Transverse colon (tissue), 4 donors: ENCODE data around the gene NIT1. TPM values are rescaled to one million over a fixed set of nuclear protein-coding genes. Genes with fewer than 3 reads are reported as not detected.

Experiments used
- DNase-seq: peaks from one replicate; pipeline ENCODE4 v3.0.0-alpha.2; 2019
- H3K27ac ChIP-seq, 4 donors: fragments of 200-600 bp; sonication (generic); 2 replicates each; pipeline ENCODE4 v1.5.1; 2016 to 2018; ENCODE audit warnings: inconsistent platforms in 4 of 4
- H3K27me3 ChIP-seq: fragments of 200-600 bp; sonication (generic); 2 replicates; pipeline ENCODE4 v1.5.1; 2017; ENCODE audit warnings: inconsistent platforms
- H3K36me3 ChIP-seq, 4 donors: fragments of 200-600 bp; sonication (generic); 2 replicates each; pipeline ENCODE4 v1.5.1; 2017 to 2019; ENCODE audit warnings: inconsistent platforms in 4 of 4
- H3K4me1 ChIP-seq, 4 donors: fragments of 200-600 bp; sonication (generic); 2 replicates each; pipeline ENCODE4 v1.5.1; 2017 to 2020; ENCODE audit warnings: inconsistent platforms in 4 of 4
- H3K4me3 ChIP-seq, 4 donors: fragments of 200-600 bp; sonication (generic); 1 replicate in 1 of 4; 2 replicates in 3 of 4; pipeline versions ENCODE4 v1.5.1 to v1.6.1; 2017 to 2019; ENCODE audit warnings: inconsistent platforms in 4 of 4
- H3K9me3 ChIP-seq, 2 donors: fragments of 200-600 bp; sonication (generic); 2 replicates each; pipeline ENCODE4 v1.5.1; 2017 to 2019; ENCODE audit warnings: inconsistent platforms in 2 of 2
- CTCF ChIP-seq, 5 experiments: fragments of 200-600 bp in 3 of 5; fragments of 450-650 bp in 2 of 5; sonication (generic) in 3 of 5; IDR thresholded peaks; 1 replicate in 2 of 5; 2 replicates in 3 of 5; pipeline ENCODE4 v1.5.1; 2016 to 2017; ENCODE audit warnings: antibody characterized with exemption in 5 of 5, inconsistent platforms in 3 of 5, mild to moderate bottlenecking in 2 of 5, moderate library complexity in 1 of 5
- EP300 ChIP-seq: sonication (generic); formaldehyde crosslinking; IDR thresholded peaks from one replicate; pipeline ENCODE4 v1.6.1; 2017; ENCODE audit warnings: antibody characterized with exemption, low read depth
- POLR2A ChIP-seq: fragments of 450-650 bp; IDR thresholded peaks from one replicate; pipeline ENCODE4 v1.6.1; 2016; ENCODE audit warnings: antibody characterized with exemption, mild to moderate bottlenecking, moderate library complexity
- POLR2AphosphoS5 ChIP-seq, 3 donors: sonication (generic); formaldehyde crosslinking; IDR thresholded peaks; one replicate each; pipeline ENCODE4 v1.6.1; 2016; ENCODE audit warnings: antibody characterized with exemption in 3 of 3
- WGBS, 2 donors: methylation state at CpG; one replicate each; pipeline ENCODE4 v1.1.5; 2018; ENCODE audit warnings: low coverage in 1 of 2; 5-methylcytosine and 5-hydroxymethylcytosine counted together
- in situ Hi-C, 4 donors: fragments of 200-750 bp; cut with MboI; loops; one replicate each; pipeline versions ENCODE4 v1.15.0 to v1.15.1; 2017; ENCODE audit warnings: low sequenced_read_pairs in 3 of 4, low pct_ligation_motif_present in 1 of 4, low pct_unique_long_range_greater_than_20kb in 1 of 4
- intact Hi-C: fragments of 100-400 bp; cut with DNase I; formaldehyde crosslinking; loops from one replicate; pipeline ENCODE4 v1.15.1; 2023; ENCODE audit warnings: low total_unique reads
- total RNA-seq, 4 donors: library from RNA; depleted of rRNA; stranded (reverse); fragments of >200 nt; gene quantifications; one replicate each; pipeline ENCODE4 v1.1.0, GENCODE V29; 2016

The NIT1 gene
- total RNA-seq, 4 donors from 2014 or later, result 45.6 to 83.0 (median 75.4) TPM

DNA sequence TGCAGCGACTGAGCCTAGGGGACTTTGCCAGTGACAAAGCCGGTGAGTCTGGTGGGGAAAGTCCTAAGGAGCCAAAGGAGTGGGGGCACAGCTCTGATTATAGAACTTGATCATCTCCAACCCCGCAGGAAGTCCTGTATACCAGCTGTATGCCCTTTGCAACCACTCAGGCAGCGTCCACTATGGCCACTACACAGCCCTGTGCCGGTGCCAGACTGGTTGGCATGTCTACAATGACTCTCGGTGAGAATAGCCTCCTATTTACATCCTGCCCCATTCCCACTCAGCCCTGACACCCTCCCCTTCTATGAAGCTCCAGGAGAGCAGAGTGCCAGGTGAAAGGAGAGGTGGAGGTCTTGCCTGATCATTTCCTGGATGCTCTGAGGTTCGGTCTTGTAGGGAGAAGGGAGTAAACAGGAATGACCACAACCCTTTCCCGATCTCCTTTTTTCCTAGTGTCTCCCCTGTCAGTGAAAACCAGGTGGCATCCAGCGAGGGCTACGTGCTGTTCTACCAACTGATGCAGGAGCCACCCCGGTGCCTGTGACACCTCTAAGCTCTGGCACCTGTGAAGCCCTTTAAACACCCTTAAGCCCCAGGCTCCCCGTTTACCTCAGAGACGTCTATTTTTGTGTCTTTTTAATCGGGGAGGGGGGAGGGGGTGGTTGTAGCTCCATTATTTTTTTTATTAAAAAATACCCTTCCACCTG, 47.2 kb downstream of the NIT1 start:
- TF ChIP-seq CTCF (IDR thresholded peaks at IDR 0.05) (no peak), POLR2A (no peak), POLR2AphosphoS5 (IDR thresholded peaks at IDR 0.05) (no peak), EP300 (no peak)
- H3K27ac ChIP-seq, result peak overlapping the region; percentile 87 to 94 (median 91)
- 0 to 62% methylated on average over 2 to 14 of the region's 14 CpGs for WGBS, 2 donors
- intact Hi-C loops (no loop called here), in situ Hi-C loops (no loop called here)
- no peaks in the 10 kb centered on the region for H3K9me3 ChIP-seq
- peaks cover 13 to 37% (median 23%) of the 10 kb centered on the region in 4 donors for H3K4me1 ChIP-seq
- no peaks in the 10 kb centered on the region for H3K27me3 ChIP-seq
- H3K36me3 ChIP-seq, result no peaks in the 10 kb centered on the region
- H3K4me3 ChIP-seq, result peak overlapping the region in 3 of 4 donors; percentile 51 to 77 (median 60)
- no peak for DNase-seq

DNA sequence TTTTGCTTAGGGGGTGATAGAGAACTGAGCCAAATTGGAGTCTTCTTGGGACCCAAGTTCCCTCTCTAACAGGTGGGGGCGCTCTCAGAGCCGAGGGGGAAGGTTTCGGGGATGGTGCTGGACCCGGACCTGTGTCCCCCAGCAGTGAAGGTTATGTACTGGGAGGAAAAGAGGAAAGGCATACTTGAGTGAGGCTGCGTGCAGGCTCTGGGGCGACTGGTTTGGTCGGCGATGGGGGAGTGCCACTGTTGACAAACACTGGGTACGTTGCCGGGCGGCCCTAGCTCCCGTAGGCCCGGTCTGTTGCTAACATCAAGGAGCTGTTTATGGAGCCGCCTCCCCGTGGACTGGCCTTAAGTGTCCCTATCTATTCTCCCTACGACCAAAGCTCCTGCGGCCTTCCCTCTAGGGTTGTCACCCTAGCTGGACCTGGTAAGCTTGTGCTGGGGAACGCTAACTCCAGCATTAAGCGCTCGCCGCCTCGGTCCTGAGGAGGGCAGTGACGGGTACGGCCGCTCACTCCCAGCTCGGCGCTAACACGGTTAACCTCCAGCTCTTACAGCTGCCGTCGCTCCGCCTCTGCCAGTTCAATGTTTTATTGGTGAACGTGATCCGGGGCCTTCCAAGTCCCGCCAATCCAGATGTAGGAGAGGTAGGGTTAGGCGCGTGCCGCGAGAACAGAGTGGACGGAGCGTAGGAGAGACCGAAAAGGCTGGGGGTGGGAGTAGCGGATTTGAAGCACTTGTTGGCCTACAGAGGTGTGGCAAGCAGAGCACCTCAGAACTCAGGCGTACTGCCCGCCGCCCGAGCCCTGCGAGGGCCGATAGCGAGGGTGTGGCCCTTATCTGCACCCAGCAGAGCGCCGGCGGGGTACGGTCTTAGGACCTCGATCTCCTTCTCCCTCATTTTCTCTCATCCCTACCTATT, 48.1 kb downstream of the NIT1 start, which contains the start of gene PPOX:
PPOX (plus strand) TSS at position 685 of the 927 bp plus-strand sequence. CDS start 422 bp downstream, outside the sequence.
- DNase-seq, result peak; percentile 97
- Histone ChIP-seq H3K36me3 (peaks cover 0 to 6% (median 1%) of the 10 kb centered on the region in 4 donors), H3K9me3 (no peaks in the 10 kb centered on the region), H3K4me3 (peak within 1 kb of the TSS; percentile 51 to 77 (median 58)), H3K4me1 (peaks cover 11 to 28% (median 14%) of the 10 kb centered on the region in 4 donors), H3K27ac (peak within 1 kb of the TSS; percentile 87 to 94 (median 91)), H3K27me3 (no peaks in the 10 kb centered on the region)
- intact Hi-C loops, result no loop called here
- in situ Hi-C loops, result no loop called here
- WGBS, 2 donors, result 0% methylated on average over 2 to 54 of the region's 54 CpGs
- TF ChIP-seq POLR2AphosphoS5 (IDR thresholded peaks at IDR 0.05), result peak; percentile 77 to 88 (median 84)
- TF ChIP-seq CTCF (IDR thresholded peaks at IDR 0.05), result peak; percentile 20 to 58 (median 42)
- peak; percentile 84 for TF ChIP-seq POLR2A
- TF ChIP-seq EP300, result peak; percentile 81

DNA sequence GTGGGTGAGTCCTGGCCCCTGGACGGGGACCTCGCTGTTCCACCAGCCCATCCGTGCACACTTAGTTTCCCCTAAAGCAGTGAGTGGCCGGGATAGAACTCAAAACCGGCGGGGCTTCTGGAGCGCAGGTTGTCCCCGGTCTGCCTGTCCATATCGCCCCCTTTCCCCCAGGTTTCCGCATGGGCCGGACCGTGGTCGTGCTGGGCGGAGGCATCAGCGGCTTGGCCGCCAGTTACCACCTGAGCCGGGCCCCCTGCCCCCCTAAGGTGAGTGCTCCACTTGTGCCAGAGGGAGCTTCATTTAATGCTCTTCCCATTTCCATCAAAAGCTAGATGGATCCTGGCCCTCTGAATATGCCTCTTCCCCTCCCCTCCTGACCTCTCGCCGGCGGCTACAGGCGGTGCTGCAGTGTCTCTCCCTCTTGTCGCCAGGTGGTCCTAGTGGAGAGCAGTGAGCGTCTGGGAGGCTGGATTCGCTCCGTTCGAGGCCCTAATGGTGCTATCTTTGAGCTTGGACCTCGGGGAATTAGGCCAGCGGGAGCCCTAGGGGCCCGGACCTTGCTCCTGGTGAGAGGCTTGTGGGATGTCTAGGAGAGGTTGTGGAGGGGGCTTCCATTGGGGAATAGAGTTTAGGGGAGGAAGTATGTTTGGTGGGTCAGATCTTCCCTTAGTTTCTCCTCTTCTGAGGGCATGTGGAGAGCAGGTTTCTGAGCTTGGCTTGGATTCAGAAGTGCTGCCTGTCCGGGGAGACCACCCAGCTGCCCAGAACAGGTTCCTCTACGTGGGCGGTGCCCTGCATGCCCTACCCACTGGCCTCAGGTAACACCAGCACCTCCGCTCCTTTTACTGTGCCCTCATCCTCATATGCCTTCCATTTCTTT, 49.0 kb downstream of the NIT1 start:
- in situ Hi-C loops (no loop called here), intact Hi-C loops (no loop called here)
- Histone ChIP-seq H3K27ac (peak overlapping the region; percentile 87 to 94 (median 91)), H3K4me1 (peaks cover 5 to 21% (median 13%) of the 10 kb centered on the region in 4 donors), H3K36me3 (peaks cover 0 to 14% (median 6%) of the 10 kb centered on the region in 4 donors), H3K27me3 (no peaks in the 10 kb centered on the region), H3K9me3 (no peaks in the 10 kb centered on the region), H3K4me3 (peak overlapping the region; percentile 51 to 77 (median 58))
- TF ChIP-seq CTCF (IDR thresholded peaks at IDR 0.05) (no peak), POLR2A (no peak), EP300 (no peak), POLR2AphosphoS5 (IDR thresholded peaks at IDR 0.05) (no peak)
- no peak for DNase-seq
- WGBS, 2 donors, result 6% methylated on average over 33 of the region's 33 CpGs; no CpG with 5 or more reads in 1 of the 2 donors
